ENCODE data around the gene CRYBG1. TPM values are rescaled to one million over a fixed set of nuclear protein-coding genes. Genes with fewer than 3 reads are reported as not detected.

Gene CRYBG1
- total and polyA plus RNA-seq, 2 of the 13 experiments (the other 11 are each of a cell fraction or from before 2014, with no cell fraction given): 10.1 to 21.9 TPM

DNA sequence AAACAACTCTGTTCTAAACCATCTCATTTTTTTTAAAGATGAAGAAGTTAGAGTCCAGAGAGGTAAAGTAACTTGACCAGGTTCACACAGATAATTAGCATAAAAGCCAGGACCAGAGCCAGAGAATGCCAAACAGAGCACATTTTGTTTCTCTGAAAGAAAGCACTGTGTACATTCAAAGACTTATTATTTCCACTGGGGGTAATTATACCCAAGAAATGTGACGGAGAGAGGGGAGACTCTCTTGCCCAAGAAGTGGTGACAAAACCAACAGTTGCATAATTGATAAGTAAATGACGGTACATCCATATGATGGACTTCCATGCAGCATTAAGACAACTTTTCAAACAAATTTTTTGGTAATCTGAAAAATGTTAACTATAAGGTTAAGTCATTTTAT, 157.2 kb downstream of the CRYBG1 start:
- Histone ChIP-seq H3K27me3 (ENCODE audit: control insufficient read depth in 1 of 2, insufficient read depth in 2 of 2, low read length in 2 of 2) (no peaks in the 10 kb centered on the region; a peak in 1 of 5 replicates), H3K36me3 (replicated peaks in 1 of 2; ENCODE audit: control insufficient read depth in 1 of 2, insufficient read depth in 2 of 2, low read length in 2 of 2) (peaks cover 2 to 27% of the 10 kb centered on the region in 2 experiments; a peak in 4 of 5 replicates), H3K4me3 (replicated peaks in 1 of 3; ENCODE audit: insufficient read depth in 1 of 3, low read depth in 2 of 3, low read length in 3 of 3) (no peak overlapping the region), H3K27ac (ENCODE audit: extremely low read length, insufficient read depth, low read length) (no peak overlapping the region), H3K79me2 (ENCODE audit: insufficient read depth, low read length) (peaks cover 47% of the 10 kb centered on the region), H4K20me1 (ENCODE audit: insufficient read depth, low read length) (no peaks in the 10 kb centered on the region; the same call in 1 of the 2 replicates), H3K9ac (ENCODE audit: insufficient read depth, low read depth, low read length) (no peak overlapping the region), H2AFZ (ENCODE audit: low read length) (no peak overlapping the region), H3K4me1 (ENCODE audit: insufficient read depth, low read length) (peaks cover 51% of the 10 kb centered on the region), H3K4me2 (ENCODE audit: low read depth, low read length) (no peak overlapping the region), H3K9me3 (ENCODE audit: low read length) (no peaks in the 10 kb centered on the region)
- in situ Hi-C loops (cut with HindIII; ENCODE audit: extremely low pct_ligation_motif_present, low pct_unique_long_range_greater_than_20kb) (no loop called here), intact Hi-C loops (cut with micrococcal nuclease; ENCODE audit: unreplicated experiment) (loop anchor here (1.0 kb wide), 1 partner anchor 36 kb away; no protein-coding TSS in a partner anchor)
- no peak for DNase-seq (ENCODE audit: low spot score)
- TF ChIP-seq ZNF660 (CRISPR knock-in tag; IDR thresholded peaks at IDR 0.05; ENCODE audit: borderline replicate concordance, low read depth) (no peak), TOPORS (CRISPR knock-in tag; IDR thresholded peaks at IDR 0.05) (no peak), NAIF1 (CRISPR knock-in tag; IDR thresholded peaks at IDR 0.05; ENCODE audit: borderline replicate concordance) (no peak), SRSF4 (IDR thresholded peaks at IDR 0.05; ENCODE audit: low read depth, low read length, poor library complexity, severe bottlenecking) (no peak)
- TF ChIP-seq, protein P1, sequence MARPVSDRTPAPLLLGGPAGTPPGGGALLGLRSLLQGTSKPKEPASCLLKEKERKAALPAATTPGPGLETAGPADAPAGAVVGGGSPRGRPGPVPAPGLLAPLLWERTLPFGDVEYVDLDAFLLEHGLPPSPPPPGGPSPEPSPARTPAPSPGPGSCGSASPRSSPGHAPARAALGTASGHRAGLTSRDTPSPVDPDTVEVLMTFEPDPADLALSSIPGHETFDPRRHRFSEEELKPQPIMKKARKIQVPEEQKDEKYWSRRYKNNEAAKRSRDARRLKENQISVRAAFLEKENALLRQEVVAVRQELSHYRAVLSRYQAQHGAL (CRISPR knock-in tag; IDR thresholded peaks at IDR 0.05; ENCODE audit: not compliant biosample characterization): no peak
- 96% methylated on average over 2 of the region's 2 CpGs for WGBS (ENCODE audit: low lambda C conversion rate)
- CTCF ChIA-PET (ENCODE audit: low intra/inter-chr PET ratio, low total read pairs): no interaction called here
- POLR2A ChIA-PET: no interaction called here
- ATAC-seq: no peak
- FAIRE-seq: no peak
- no TSS peak for BruUV-seq (replicated peaks)

DNA sequence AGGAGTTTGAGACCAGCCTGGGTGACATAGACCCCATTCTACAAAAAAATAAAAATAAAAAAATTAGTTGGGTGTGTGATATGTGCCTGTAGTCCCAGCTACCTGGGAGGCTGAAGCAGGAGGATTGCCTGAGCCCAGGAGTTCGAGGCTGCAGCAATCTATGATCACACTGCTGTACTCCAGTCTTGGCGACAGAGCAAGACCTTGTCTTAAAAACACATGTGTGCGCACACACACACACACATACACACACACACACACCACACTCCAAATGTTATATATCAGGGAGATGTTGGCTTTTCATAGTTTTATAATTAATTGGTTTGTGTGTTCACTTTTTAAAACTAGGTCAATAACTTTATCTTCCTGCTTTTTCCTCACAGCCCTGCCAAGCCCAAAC, 158.2 kb downstream of the CRYBG1 start:
- in situ Hi-C loops (cut with HindIII; ENCODE audit: extremely low pct_ligation_motif_present, low pct_unique_long_range_greater_than_20kb) (no loop called here), intact Hi-C loops (cut with micrococcal nuclease; ENCODE audit: unreplicated experiment) (loop anchor here (1.0 kb wide), 1 partner anchor 37 kb away; no protein-coding TSS in a partner anchor)
- BruUV-seq (replicated peaks): no TSS peak
- POLR2A ChIA-PET: no interaction called here
- no peak for FAIRE-seq
- H3K9me3 ChIP-seq (ENCODE audit: low read length): no peaks in the 10 kb centered on the region
- H2AFZ ChIP-seq (ENCODE audit: low read length): no peak overlapping the region
- DNase-seq (ENCODE audit: low spot score): no peak
- H3K4me2 ChIP-seq (ENCODE audit: low read depth, low read length): no peak overlapping the region
- CTCF ChIA-PET (ENCODE audit: low intra/inter-chr PET ratio, low total read pairs): no interaction called here
- no peak overlapping the region for H3K4me3 ChIP-seq (replicated peaks in 1 of 3; ENCODE audit: insufficient read depth in 1 of 3, low read depth in 2 of 3, low read length in 3 of 3)
- WGBS (ENCODE audit: low lambda C conversion rate): 96% methylated on average over 3 of the region's 3 CpGs
- no peaks in the 10 kb centered on the region; the same call in 1 of the 2 replicates for H4K20me1 ChIP-seq (ENCODE audit: insufficient read depth, low read length)
- H3K27ac ChIP-seq (ENCODE audit: extremely low read length, insufficient read depth, low read length): no peak overlapping the region
- peaks cover 38% of the 10 kb centered on the region for H3K79me2 ChIP-seq (ENCODE audit: insufficient read depth, low read length)
- H3K36me3 ChIP-seq (replicated peaks in 1 of 2; ENCODE audit: control insufficient read depth in 1 of 2, insufficient read depth in 2 of 2, low read length in 2 of 2): peaks cover 2 to 27% of the 10 kb centered on the region in 2 experiments; a peak in 4 of 5 replicates
- H3K27me3 ChIP-seq (ENCODE audit: control insufficient read depth in 1 of 2, insufficient read depth in 2 of 2, low read length in 2 of 2): no peaks in the 10 kb centered on the region
- no peak for ATAC-seq
- H3K9ac ChIP-seq (ENCODE audit: insufficient read depth, low read depth, low read length): no peak overlapping the region
- peaks cover 45% of the 10 kb centered on the region for H3K4me1 ChIP-seq (ENCODE audit: insufficient read depth, low read length)
- TF ChIP-seq, protein P2, sequence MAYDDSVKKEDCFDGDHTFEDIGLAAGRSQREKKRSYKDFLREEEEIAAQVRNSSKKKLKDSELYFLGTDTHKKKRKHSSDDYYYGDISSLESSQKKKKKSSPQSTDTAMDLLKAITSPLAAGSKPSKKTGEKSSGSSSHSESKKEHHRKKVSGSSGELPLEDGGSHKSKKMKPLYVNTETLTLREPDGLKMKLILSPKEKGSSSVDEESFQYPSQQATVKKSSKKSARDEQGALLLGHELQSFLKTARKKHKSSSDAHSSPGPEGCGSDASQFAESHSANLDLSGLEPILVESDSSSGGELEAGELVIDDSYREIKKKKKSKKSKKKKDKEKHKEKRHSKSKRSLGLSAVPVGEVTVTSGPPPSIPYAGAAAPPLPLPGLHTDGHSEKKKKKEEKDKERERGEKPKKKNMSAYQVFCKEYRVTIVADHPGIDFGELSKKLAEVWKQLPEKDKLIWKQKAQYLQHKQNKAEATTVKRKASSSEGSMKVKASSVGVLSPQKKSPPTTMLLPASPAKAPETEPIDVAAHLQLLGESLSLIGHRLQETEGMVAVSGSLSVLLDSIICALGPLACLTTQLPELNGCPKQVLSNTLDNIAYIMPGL (CRISPR knock-in tag; IDR thresholded peaks at IDR 0.05; ENCODE audit: borderline replicate concordance in 1 of 2, low read depth in 1 of 2): no peak
- TF ChIP-seq ZKSCAN1 (IDR thresholded peaks at IDR 0.05; ENCODE audit: low read length) (no peak), XRCC5 (optimal IDR thresholded peaks at IDR 0.05; ENCODE audit: low read length) (no peak), ZNF543 (CRISPR knock-in tag; IDR thresholded peaks at IDR 0.05) (no peak), ASH2L (IDR thresholded peaks at IDR 0.05; ENCODE audit: insufficient read length, low read depth, low read length) (no peak)
- TF ChIP-seq, protein P3, sequence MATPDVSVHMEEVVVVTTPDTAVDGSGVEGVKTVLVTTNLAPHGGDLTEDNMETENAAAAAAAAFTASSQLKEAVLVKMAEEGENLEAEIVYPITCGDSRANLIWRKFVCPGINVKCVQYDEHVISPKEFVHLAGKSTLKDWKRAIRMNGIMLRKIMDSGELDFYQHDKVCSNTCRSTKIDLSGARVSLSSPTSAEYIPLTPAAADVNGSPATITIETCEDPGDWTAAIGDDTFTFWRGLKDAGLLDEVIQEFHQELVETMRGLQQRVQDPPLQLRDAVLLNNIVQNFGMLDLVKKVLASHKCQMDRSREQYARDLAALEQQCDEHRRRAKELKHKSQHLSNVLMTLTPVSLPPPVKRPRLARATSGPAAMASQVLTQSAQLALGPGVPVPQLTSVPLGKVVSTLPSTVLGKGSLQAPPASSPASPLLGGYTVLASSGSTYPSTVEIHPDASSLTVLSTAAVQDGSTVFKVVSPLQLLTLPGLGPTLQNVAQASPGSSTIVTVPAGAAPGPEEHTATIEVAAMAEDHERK (CRISPR knock-in tag; IDR thresholded peaks at IDR 0.05; ENCODE audit: low read depth): no peak
- TF ChIP-seq, protein P4, sequence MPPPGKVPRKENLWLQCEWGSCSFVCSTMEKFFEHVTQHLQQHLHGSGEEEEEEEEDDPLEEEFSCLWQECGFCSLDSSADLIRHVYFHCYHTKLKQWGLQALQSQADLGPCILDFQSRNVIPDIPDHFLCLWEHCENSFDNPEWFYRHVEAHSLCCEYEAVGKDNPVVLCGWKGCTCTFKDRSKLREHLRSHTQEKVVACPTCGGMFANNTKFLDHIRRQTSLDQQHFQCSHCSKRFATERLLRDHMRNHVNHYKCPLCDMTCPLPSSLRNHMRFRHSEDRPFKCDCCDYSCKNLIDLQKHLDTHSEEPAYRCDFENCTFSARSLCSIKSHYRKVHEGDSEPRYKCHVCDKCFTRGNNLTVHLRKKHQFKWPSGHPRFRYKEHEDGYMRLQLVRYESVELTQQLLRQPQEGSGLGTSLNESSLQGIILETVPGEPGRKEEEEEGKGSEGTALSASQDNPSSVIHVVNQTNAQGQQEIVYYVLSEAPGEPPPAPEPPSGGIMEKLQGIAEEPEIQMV (CRISPR knock-in tag; IDR thresholded peaks at IDR 0.05; ENCODE audit: low read depth): no peak
